ENCODE data around the gene DOCK10. TPM values are rescaled to one million over a fixed set of nuclear protein-coding genes. Genes with fewer than 3 reads are reported as not detected.

DOCK10 gene
- total and polyA plus RNA-seq, 7 donors: 3.0 to 11.4 (median 5.4) TPM

DNA sequence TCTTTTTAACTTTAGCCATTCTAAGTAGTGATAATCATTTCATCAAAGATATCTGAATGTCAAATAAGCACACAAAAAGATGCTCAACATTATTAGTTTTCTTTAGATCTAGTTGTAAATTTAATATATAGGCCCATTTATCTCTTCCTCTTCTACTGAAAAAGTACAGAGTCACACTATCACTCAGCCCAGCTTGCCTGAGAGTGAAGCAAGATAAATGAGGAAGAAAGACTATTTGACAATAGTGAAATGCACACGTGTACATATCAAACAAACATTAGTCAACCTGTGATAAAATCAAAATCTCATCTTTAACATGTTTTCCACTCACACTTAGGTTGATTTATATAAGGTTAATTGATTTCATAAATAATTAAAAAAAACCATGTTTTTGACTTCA lies 242.6 kb downstream of the DOCK10 start:
- Histone ChIP-seq H3K4me1 (no peaks in the 10 kb centered on the region), H3K9me3 (no peaks in the 10 kb centered on the region), H3K36me3 (no peaks in the 10 kb centered on the region), H3K27ac (no peak overlapping the region), H3K27me3 (no peaks in the 10 kb centered on the region), H3K4me3 (no peak overlapping the region)
- TF ChIP-seq, protein P1, sequence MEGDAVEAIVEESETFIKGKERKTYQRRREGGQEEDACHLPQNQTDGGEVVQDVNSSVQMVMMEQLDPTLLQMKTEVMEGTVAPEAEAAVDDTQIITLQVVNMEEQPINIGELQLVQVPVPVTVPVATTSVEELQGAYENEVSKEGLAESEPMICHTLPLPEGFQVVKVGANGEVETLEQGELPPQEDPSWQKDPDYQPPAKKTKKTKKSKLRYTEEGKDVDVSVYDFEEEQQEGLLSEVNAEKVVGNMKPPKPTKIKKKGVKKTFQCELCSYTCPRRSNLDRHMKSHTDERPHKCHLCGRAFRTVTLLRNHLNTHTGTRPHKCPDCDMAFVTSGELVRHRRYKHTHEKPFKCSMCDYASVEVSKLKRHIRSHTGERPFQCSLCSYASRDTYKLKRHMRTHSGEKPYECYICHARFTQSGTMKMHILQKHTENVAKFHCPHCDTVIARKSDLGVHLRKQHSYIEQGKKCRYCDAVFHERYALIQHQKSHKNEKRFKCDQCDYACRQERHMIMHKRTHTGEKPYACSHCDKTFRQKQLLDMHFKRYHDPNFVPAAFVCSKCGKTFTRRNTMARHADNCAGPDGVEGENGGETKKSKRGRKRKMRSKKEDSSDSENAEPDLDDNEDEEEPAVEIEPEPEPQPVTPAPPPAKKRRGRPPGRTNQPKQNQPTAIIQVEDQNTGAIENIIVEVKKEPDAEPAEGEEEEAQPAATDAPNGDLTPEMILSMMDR (IDR thresholded peaks at IDR 0.05): no peak
- TF ChIP-seq POLR2AphosphoS5 (IDR thresholded peaks at IDR 0.05): no peak
- TF ChIP-seq EP300 (IDR thresholded peaks at IDR 0.05): no peak
- TF ChIP-seq POLR2A (IDR thresholded peaks at IDR 0.05): no peak
- no peak for DNase-seq
- intact Hi-C loops (cut with DNase I): no loop called here
- 47 to 74% methylated on average over 1 of the region's 1 CpG for WGBS, 2 donors

GRCh38 chr2:224798180-224798579 lies 244.1 kb downstream of the DOCK10 start:
- H3K27ac ChIP-seq: no peak overlapping the region
- intact Hi-C loops (cut with DNase I): no loop called here
- WGBS, 2 donors: 96 to 99% methylated on average over 2 of the region's 2 CpGs
- no peaks in the 10 kb centered on the region for H3K36me3 ChIP-seq
- H3K4me1 ChIP-seq: no peaks in the 10 kb centered on the region
- H3K27me3 ChIP-seq: no peaks in the 10 kb centered on the region
- H3K4me3 ChIP-seq: no peak overlapping the region
- DNase-seq: no peak
- H3K9me3 ChIP-seq: no peaks in the 10 kb centered on the region
- TF ChIP-seq EP300 (IDR thresholded peaks at IDR 0.05) (no peak), POLR2A (IDR thresholded peaks at IDR 0.05) (no peak), POLR2AphosphoS5 (IDR thresholded peaks at IDR 0.05) (no peak)
- TF ChIP-seq, protein P1 (IDR thresholded peaks at IDR 0.05): no peak

- no peak overlapping the region for H3K27ac ChIP-seq
- no peaks in the 10 kb centered on the region for H3K9me3 ChIP-seq
- intact Hi-C loops (cut with DNase I): no loop called here
- no peak overlapping the region for H3K4me3 ChIP-seq
- no peaks in the 10 kb centered on the region for H3K36me3 ChIP-seq
- 89 to 92% methylated on average over 8 of the region's 8 CpGs for WGBS, 2 donors
- no peak for DNase-seq
- H3K27me3 ChIP-seq: no peaks in the 10 kb centered on the region
- no peak for TF ChIP-seq POLR2AphosphoS5 (IDR thresholded peaks at IDR 0.05)
- H3K4me1 ChIP-seq: no peaks in the 10 kb centered on the region
Measured at GRCh38 chr2:224796695-224797305, 245.5 kb downstream of the DOCK10 start.

- H3K27ac ChIP-seq: peak overlapping the region in 1 of 4 donors; percentile 5
- no peak for TF ChIP-seq POLR2AphosphoS5 (IDR thresholded peaks at IDR 0.05)
- TF ChIP-seq, protein P1 (IDR thresholded peaks at IDR 0.05): no peak
- no peak for TF ChIP-seq EP300 (IDR thresholded peaks at IDR 0.05)
- TF ChIP-seq POLR2A (IDR thresholded peaks at IDR 0.05): no peak
- WGBS, 2 donors: 75 to 82% methylated on average over 3 of the region's 3 CpGs
Measured at GRCh38 chr2:224793946-224794345, 248.3 kb downstream of the DOCK10 start.

GRCh38 chr2:224786848-224787247 lies 255.4 kb downstream of the DOCK10 start:
- Histone ChIP-seq H3K9me3 (no peaks in the 10 kb centered on the region), H3K4me1 (no peaks in the 10 kb centered on the region), H3K27me3 (no peaks in the 10 kb centered on the region), H3K36me3 (no peaks in the 10 kb centered on the region), H3K27ac (no peak overlapping the region), H3K4me3 (no peak overlapping the region)
- 75 to 80% methylated on average over 7 of the region's 7 CpGs for WGBS, 2 donors
- intact Hi-C loops (cut with DNase I): no loop called here
- DNase-seq: no peak
- no peak for TF ChIP-seq POLR2AphosphoS5 (IDR thresholded peaks at IDR 0.05)
- TF ChIP-seq POLR2A (IDR thresholded peaks at IDR 0.05): no peak
- TF ChIP-seq, protein P1 (IDR thresholded peaks at IDR 0.05): no peak
- TF ChIP-seq EP300 (IDR thresholded peaks at IDR 0.05): no peak

More at GRCh38 chr2:224793946-224794345, 248.3 kb downstream of the DOCK10 start:
- Histone ChIP-seq H3K36me3 (no peaks in the 10 kb centered on the region), H3K4me3 (no peak overlapping the region), H3K9me3 (no peaks in the 10 kb centered on the region), H3K4me1 (no peaks in the 10 kb centered on the region), H3K27me3 (no peaks in the 10 kb centered on the region)
- no peak for DNase-seq
- intact Hi-C loops (cut with DNase I): no loop called here

All from sigmoid colon (tissue), 7 donors.